ENCODE measurements around the gene AHDC1. TPM values are rescaled to one million over a fixed set of nuclear protein-coding genes. Genes with fewer than 3 reads are reported as not detected.
A peak's percentile ranks its signal among the peaks of the same experiment; 100 is the strongest.

Gene AHDC1
- polyA plus RNA-seq, 1 donor (not counting 4 experiments of a cell fraction or from before 2014, with no cell fraction given): 4.2 TPM

DNA sequence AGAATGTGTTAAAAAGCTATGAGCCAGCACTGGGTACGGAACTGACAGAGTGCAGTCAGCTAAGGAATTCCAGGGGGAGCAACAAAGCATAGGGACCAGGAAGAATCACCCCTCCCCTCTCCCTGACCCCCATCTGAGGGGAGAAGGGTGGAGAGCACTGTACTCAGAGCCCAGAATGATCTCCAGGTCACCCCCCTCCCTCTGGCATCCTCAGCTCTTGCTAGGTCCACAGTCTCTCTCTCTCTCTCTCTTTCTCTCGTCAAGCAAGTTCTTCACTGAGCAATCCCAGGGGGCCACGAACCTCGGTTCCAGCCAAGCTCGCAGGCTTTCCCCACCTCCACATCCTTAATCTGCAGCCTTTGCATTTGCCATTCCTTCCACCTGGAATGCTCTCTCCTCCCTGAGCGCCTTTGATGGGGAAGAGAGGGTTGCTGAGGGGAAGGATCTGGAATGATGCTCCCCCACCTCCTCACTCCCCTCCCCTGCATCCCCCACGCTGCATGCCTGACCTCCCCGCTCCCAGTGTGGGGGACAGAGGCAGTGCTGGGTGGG, 107.3 kb downstream of the AHDC1 start:
- TF ChIP-seq EZH2 (IDR thresholded peaks at IDR 0.05; ENCODE audit: low read length) (no peak), CTCF (optimal IDR thresholded peaks at IDR 0.05 in 1 of 3, IDR thresholded peaks at IDR 0.05 in 1 of 3, conservative IDR thresholded peaks at IDR 0.05 in 1 of 3; ENCODE audit: extremely low read depth in 1 of 3, insufficient read depth in 2 of 3, low read length in 3 of 3) (peak in 2 of 3 experiments; percentile 17 to 26)
- H4K20me1 ChIP-seq (ENCODE audit: control insufficient read depth, extremely low read depth, insufficient read depth, low read length): no peaks in the 10 kb centered on the region
- dilution Hi-C loops (cut with MboI; ENCODE audit: extremely low pct_ligation_motif_present, low sequenced_read_pairs): no loop called here
- H3K9me3 ChIP-seq (ENCODE audit: control insufficient read depth, low read depth, low read length): no peaks in the 10 kb centered on the region
- no peak overlapping the region for H3K27ac ChIP-seq (ENCODE audit: control insufficient read depth, insufficient read depth, low read length)
- H3K36me3 ChIP-seq (ENCODE audit: control insufficient read depth in 2 of 2, extremely low read depth in 1 of 2, insufficient read depth in 2 of 2, low read length in 2 of 2): no peaks in the 10 kb centered on the region
- DNase-seq (ENCODE audit: low read depth, low spot score) (no peak), FAIRE-seq (no peak)
- no peaks in the 10 kb centered on the region for H3K27me3 ChIP-seq (ENCODE audit: control insufficient read depth, extremely low read depth, insufficient read depth, low read length)
- no peak overlapping the region for H3K4me2 ChIP-seq (ENCODE audit: control insufficient read depth, extremely low read depth, insufficient read depth, low read depth, low read length)
- no peaks in the 10 kb centered on the region for H3K9me1 ChIP-seq (ENCODE audit: control insufficient read depth, extremely low read depth, insufficient read depth, low read length)
- H3K9ac ChIP-seq (ENCODE audit: control insufficient read depth, extremely low read depth, insufficient read depth, low read length): no peak overlapping the region
- H3K4me3 ChIP-seq (ENCODE audit: control insufficient read depth in 2 of 3, extremely low read depth in 1 of 3, insufficient read depth in 2 of 3, low read depth in 1 of 3, low read length in 3 of 3): no peak overlapping the region
- H2AFZ ChIP-seq (ENCODE audit: control insufficient read depth, low read length): no peak overlapping the region
- H3K79me2 ChIP-seq (ENCODE audit: control insufficient read depth, insufficient read depth, low read length): no peaks in the 10 kb centered on the region
- H3K4me1 ChIP-seq (ENCODE audit: control insufficient read depth, extremely low read depth, insufficient read depth, low read length): peaks cover 3% of the 10 kb centered on the region

- Histone ChIP-seq H3K4me2 (ENCODE audit: control insufficient read depth, extremely low read depth, insufficient read depth, low read depth, low read length) (no peak overlapping the region), H3K27ac (ENCODE audit: control insufficient read depth, insufficient read depth, low read length) (no peak overlapping the region), H3K4me3 (ENCODE audit: control insufficient read depth in 2 of 3, extremely low read depth in 1 of 3, insufficient read depth in 2 of 3, low read depth in 1 of 3, low read length in 3 of 3) (no peak overlapping the region), H3K9me3 (ENCODE audit: control insufficient read depth, low read depth, low read length) (no peaks in the 10 kb centered on the region), H3K9me1 (ENCODE audit: control insufficient read depth, extremely low read depth, insufficient read depth, low read length) (no peaks in the 10 kb centered on the region), H3K9ac (ENCODE audit: control insufficient read depth, extremely low read depth, insufficient read depth, low read length) (no peak overlapping the region), H4K20me1 (ENCODE audit: control insufficient read depth, extremely low read depth, insufficient read depth, low read length) (no peaks in the 10 kb centered on the region), H3K27me3 (ENCODE audit: control insufficient read depth, extremely low read depth, insufficient read depth, low read length) (no peaks in the 10 kb centered on the region), H2AFZ (ENCODE audit: control insufficient read depth, low read length) (no peak overlapping the region), H3K36me3 (ENCODE audit: control insufficient read depth in 2 of 2, extremely low read depth in 1 of 2, insufficient read depth in 2 of 2, low read length in 2 of 2) (no peaks in the 10 kb centered on the region), H3K4me1 (ENCODE audit: control insufficient read depth, extremely low read depth, insufficient read depth, low read length) (peaks cover 12% of the 10 kb centered on the region), H3K79me2 (ENCODE audit: control insufficient read depth, insufficient read depth, low read length) (peaks cover 22% of the 10 kb centered on the region)
- no peak for FAIRE-seq
- TF ChIP-seq EZH2 (IDR thresholded peaks at IDR 0.05; ENCODE audit: low read length) (no peak), CTCF (optimal IDR thresholded peaks at IDR 0.05 in 1 of 3, IDR thresholded peaks at IDR 0.05 in 1 of 3, conservative IDR thresholded peaks at IDR 0.05 in 1 of 3; ENCODE audit: extremely low read depth in 1 of 3, insufficient read depth in 2 of 3, low read length in 3 of 3) (no peak)
- no peak for DNase-seq (ENCODE audit: low read depth, low spot score)
- dilution Hi-C loops (cut with MboI; ENCODE audit: extremely low pct_ligation_motif_present, low sequenced_read_pairs): no loop called here
These were observed 111.1 kb downstream of the AHDC1 start for GRCh38 chr1:27492796-27493195.
